Small intestine (tissue), 7 donors: ENCODE results near the gene MID1. TPM values are rescaled to one million over a fixed set of nuclear protein-coding genes. Genes with fewer than 3 reads are reported as not detected.

Experiments
- DNase-seq, 2 donors: peaks; one replicate each; pipeline versions ENCODE4 v3.0.0 to v3.0.0-alpha.2; 2013
- FAIRE-seq: peaks from 2 replicates; lab custom pipeline; 2012; peaks lifted over from hg19 to GRCh38; lab: Jason Lieb, UNC
- H3K27ac ChIP-seq, 3 donors: one replicate each; pipeline ENCODE4 v1.5.1; 2013; ENCODE audit warnings: low read length in 2 of 3, mild to moderate bottlenecking in 2 of 3, control low read depth in 1 of 3, inconsistent platforms in 1 of 3, low read depth in 1 of 3, moderate library complexity in 1 of 3
- H3K27me3 ChIP-seq, 3 donors: one replicate each; pipeline ENCODE4 v1.6.1; 2013; ENCODE audit warnings: low read length in 3 of 3, inconsistent platforms in 1 of 3; ENCODE audit not compliant: control insufficient read depth in 3 of 3, insufficient read depth in 3 of 3
- H3K36me3 ChIP-seq, 3 donors: one replicate each; pipeline ENCODE4 v1.6.1; 2013; ENCODE audit warnings: low read length in 3 of 3, inconsistent platforms in 1 of 3, low read depth in 1 of 3, mild to moderate bottlenecking in 1 of 3, moderate library complexity in 1 of 3; ENCODE audit not compliant: control insufficient read depth in 3 of 3, insufficient read depth in 2 of 3
- H3K4me1 ChIP-seq, 3 donors: one replicate each; pipeline ENCODE4 v1.6.1; 2013; ENCODE audit warnings: low read length in 2 of 3, inconsistent platforms in 1 of 3, low read depth in 1 of 3, mild to moderate bottlenecking in 1 of 3, moderate library complexity in 1 of 3; ENCODE audit not compliant: control insufficient read depth in 3 of 3, insufficient read depth in 2 of 3
- H3K4me3 ChIP-seq, 3 donors: one replicate each; pipeline ENCODE4 v1.5.1; 2013; ENCODE audit warnings: low read length in 3 of 3, control low read depth in 1 of 3, inconsistent platforms in 1 of 3, low read depth in 1 of 3, mild to moderate bottlenecking in 1 of 3, moderate library complexity in 1 of 3
- H3K9me3 ChIP-seq, 2 donors: one replicate each; pipeline ENCODE4 v1.6.1; 2013; ENCODE audit warnings: low read depth in 1 of 2, low read length in 1 of 2; ENCODE audit not compliant: control insufficient read depth in 2 of 2, insufficient read depth in 1 of 2
- WGBS, 3 donors: extraction: QIAGEN DNeasy Blood & Tissue Kit; methylation state at CpG; one replicate each; pipeline ENCODE4 v1.1.7; 2013; 5-methylcytosine and 5-hydroxymethylcytosine counted together
- polyA plus RNA-seq, 4 donors: library from polyadenylated mRNA; stranded (reverse) in 3 of 4; unstranded in 1 of 4; fragments of 200-250 nt in 3 of 4; fragments of 120-200 nt in 1 of 4; gene quantifications; one replicate each; pipeline versions ENCODE4 v1.2.1 to v1.2.3, GENCODE V29; 2013
- donor health status: healthy with polysubstance abuse.
- donor health status: control.
- donor health status: control.
- donor health status: Bipolar disorder and iron deficiency.
- donor health status: healthy.

MID1 gene
- polyA plus RNA-seq, 4 donors, result 1.9 to 11.6 (median 4.6) TPM

GRCh38 chrX:10471418-10471817, 149.0 kb downstream of the MID1 start:
- no peaks in the 10 kb centered on the region for H3K27me3 ChIP-seq
- H3K9me3 ChIP-seq, result no peaks in the 10 kb centered on the region
- FAIRE-seq, result no peak
- H3K4me1 ChIP-seq, result no peaks in the 10 kb centered on the region
- WGBS, 3 donors, result 69 to 83% (median 77%) methylated on average over 3 of the region's 3 CpGs
- peaks cover 0 to 2% (median 0%) of the 10 kb centered on the region in 3 donors for H3K36me3 ChIP-seq
- no peak overlapping the region for H3K27ac ChIP-seq
- H3K4me3 ChIP-seq, result no peak overlapping the region
- DNase-seq, result no peak

GRCh38 chrX:10470009-10470408, 150.4 kb downstream of the MID1 start:
- Histone ChIP-seq H3K4me1 (no peaks in the 10 kb centered on the region), H3K27ac (no peak overlapping the region), H3K27me3 (no peaks in the 10 kb centered on the region), H3K9me3 (no peaks in the 10 kb centered on the region), H3K4me3 (no peak overlapping the region), H3K36me3 (peaks cover 0 to 2% (median 0%) of the 10 kb centered on the region in 3 donors)
- no peak for FAIRE-seq
- DNase-seq, result no peak

- Histone ChIP-seq H3K4me1 (no peaks in the 10 kb centered on the region), H3K27me3 (no peaks in the 10 kb centered on the region), H3K27ac (no peak overlapping the region), H3K36me3 (peaks cover 0 to 2% (median 0%) of the 10 kb centered on the region in 3 donors), H3K4me3 (no peak overlapping the region), H3K9me3 (no peaks in the 10 kb centered on the region)
- no peak for DNase-seq
- 67 to 87% (median 74%) methylated on average over 3 of the region's 3 CpGs for WGBS, 3 donors
- no peak for FAIRE-seq
Measured at GRCh38 chrX:10467793-10468192, 152.6 kb downstream of the MID1 start.

GRCh38 chrX:10465254-10465653, 155.1 kb downstream of the MID1 start:
- no peaks in the 10 kb centered on the region for H3K27me3 ChIP-seq
- FAIRE-seq (no peak), DNase-seq (peak; percentile 6 to 54)
- no peaks in the 10 kb centered on the region for H3K4me1 ChIP-seq
- no peak overlapping the region for H3K4me3 ChIP-seq
- no peaks in the 10 kb centered on the region for H3K9me3 ChIP-seq
- WGBS, 3 donors, result 35 to 72% (median 49%) methylated on average over 2 of the region's 2 CpGs
- no peak overlapping the region for H3K27ac ChIP-seq
- H3K36me3 ChIP-seq, result peaks cover 0 to 2% (median 2%) of the 10 kb centered on the region in 3 donors

- Histone ChIP-seq H3K27me3 (no peaks in the 10 kb centered on the region), H3K36me3 (peaks cover 0 to 8% (median 2%) of the 10 kb centered on the region in 3 donors), H3K4me3 (no peak overlapping the region), H3K27ac (no peak overlapping the region), H3K9me3 (no peaks in the 10 kb centered on the region), H3K4me1 (no peaks in the 10 kb centered on the region)
- DNase-seq (no peak), FAIRE-seq (no peak)
- WGBS, 3 donors, result 92 to 97% (median 93%) methylated on average over 5 of the region's 5 CpGs
Measured at GRCh38 chrX:10457092-10457491, 163.3 kb downstream of the MID1 start.

DNA sequence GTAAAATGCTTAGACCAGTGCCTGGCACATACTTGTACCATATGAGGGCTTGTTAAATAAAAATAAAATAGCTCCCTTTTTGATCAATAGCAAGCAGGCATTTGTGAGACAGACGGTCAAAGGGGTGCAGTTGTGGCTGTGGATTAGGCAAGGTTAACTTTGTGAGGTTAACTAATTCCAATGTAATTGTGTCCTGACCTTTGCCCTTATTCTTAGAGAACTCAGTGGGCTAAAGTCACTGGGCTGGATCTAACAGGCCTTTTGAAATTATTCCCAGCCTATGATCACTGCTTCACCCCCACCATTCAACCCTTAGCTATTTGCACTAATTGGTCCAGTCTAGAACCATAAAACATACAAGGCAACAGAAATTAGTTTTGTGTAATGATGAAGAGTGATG, 166.4 kb downstream of the MID1 start:
- no peaks in the 10 kb centered on the region for H3K4me1 ChIP-seq
- peaks cover 0 to 8% (median 2%) of the 10 kb centered on the region in 3 donors for H3K36me3 ChIP-seq
- FAIRE-seq (no peak), DNase-seq (no peak)
- H3K27me3 ChIP-seq, result no peaks in the 10 kb centered on the region
- H3K4me3 ChIP-seq, result no peak overlapping the region
- 80 to 93% (median 85%) methylated on average over 1 of the region's 1 CpG for WGBS, 3 donors
- no peaks in the 10 kb centered on the region for H3K9me3 ChIP-seq
- no peak overlapping the region for H3K27ac ChIP-seq

- H3K36me3 ChIP-seq, result peaks cover 0 to 5% (median 2%) of the 10 kb centered on the region in 3 donors
- H3K27ac ChIP-seq, result no peak overlapping the region
- no peaks in the 10 kb centered on the region for H3K27me3 ChIP-seq
- no peaks in the 10 kb centered on the region for H3K4me1 ChIP-seq
- FAIRE-seq (no peak), DNase-seq (no peak)
- WGBS, 3 donors, result 77 to 88% (median 80%) methylated on average over 4 of the region's 4 CpGs
- no peaks in the 10 kb centered on the region for H3K9me3 ChIP-seq
- H3K4me3 ChIP-seq, result no peak overlapping the region
Measured at GRCh38 chrX:10450959-10451355, 169.4 kb downstream of the MID1 start.

- no peak for DNase-seq
- FAIRE-seq, result no peak
- no peak overlapping the region for H3K4me3 ChIP-seq
- peaks cover 0 to 5% (median 2%) of the 10 kb centered on the region in 3 donors for H3K36me3 ChIP-seq
- WGBS, 3 donors, result 69 to 87% (median 80%) methylated on average over 5 of the region's 5 CpGs
- H3K9me3 ChIP-seq, result no peaks in the 10 kb centered on the region
- H3K4me1 ChIP-seq, result no peaks in the 10 kb centered on the region
- H3K27me3 ChIP-seq, result no peaks in the 10 kb centered on the region
- H3K27ac ChIP-seq, result no peak overlapping the region
Measured at GRCh38 chrX:10450229-10450958, 170.0 kb downstream of the MID1 start.
